GM12878 (cell line): ENCODE measurements around the gene ACTR1A. TPM values are rescaled to one million over a fixed set of nuclear protein-coding genes. Genes with fewer than 3 reads are reported as not detected.

ENCODE experiments used
- ATF3 ChIP-seq: IDR thresholded peaks from 2 replicates; pipeline ENCODE4 v1.6.1; 2011; ENCODE audit warnings: low read depth, mild to moderate bottlenecking, low read length, moderate library complexity, borderline replicate concordance; ENCODE audit errors: extremely low read depth
- ATF7 ChIP-seq: fragments of 450-650 bp; IDR thresholded peaks from 2 replicates; pipeline ENCODE4 v1.6.1; 2016; ENCODE audit warnings: low read depth, mild to moderate bottlenecking
- BCL11A ChIP-seq: IDR thresholded peaks from 2 replicates; pipeline ENCODE4 v1.6.1; 2011; ENCODE audit warnings: low read depth, low read length
- BCLAF1 ChIP-seq: fragments of 450-650 bp; IDR thresholded peaks from 2 replicates; pipeline ENCODE4 v1.6.1; 2017; ENCODE audit warnings: antibody characterized with exemption, mild to moderate bottlenecking, moderate library complexity
- EED ChIP-seq: sonication (generic); IDR thresholded peaks from 2 replicates; pipeline ENCODE4 v1.6.1; 2016; ENCODE audit warnings: antibody characterized with exemption, low read depth
- ESRRA ChIP-seq: IDR thresholded peaks from 2 replicates; pipeline ENCODE4 v1.6.1; 2012; ENCODE audit warnings: mild to moderate bottlenecking, low read length, improper control_type of control experiment
- ETV6 ChIP-seq, 2 experiments: fragments of 450-650 bp in 1 of 2; IDR thresholded peaks in 1 of 2; conservative IDR thresholded peaks in 1 of 2; 2 replicates each; pipeline ENCODE4 v1.6.1; 2014; ENCODE audit warnings: antibody characterized with exemption in 1 of 2, borderline replicate concordance in 1 of 2, low read depth in 1 of 2, mild to moderate bottlenecking in 1 of 2, moderate library complexity in 1 of 2
- HDGF ChIP-seq: fragments of 450-650 bp; IDR thresholded peaks from 2 replicates; pipeline ENCODE4 v1.6.1; 2016; ENCODE audit warnings: antibody characterized with exemption
- IKZF1 ChIP-seq: fragments of 450-650 bp; conservative IDR thresholded peaks from 2 replicates; pipeline ENCODE4 v1.6.1; 2017; ENCODE audit warnings: antibody characterized with exemption, mild to moderate bottlenecking
- MXI1 ChIP-seq: fragments of 150-350 bp; IDR thresholded peaks from 2 replicates; pipeline ENCODE4 v1.6.1; 2011; ENCODE audit warnings: low read depth, mild to moderate bottlenecking, inconsistent platforms, low read length, improper control_type of control experiment
- MYC ChIP-seq: IDR thresholded peaks from 2 replicates; pipeline ENCODE4 v1.6.1; 2011; ENCODE audit warnings: mild to moderate bottlenecking, low read length, moderate library complexity, inconsistent platforms; ENCODE audit not compliant: insufficient read depth, insufficient replicate concordance, insufficient read length, severe bottlenecking
- NBN ChIP-seq: fragments of 450-650 bp; IDR thresholded peaks from 2 replicates; pipeline ENCODE4 v1.6.1; 2016
- NFXL1 ChIP-seq: fragments of 450-650 bp; IDR thresholded peaks from 2 replicates; pipeline ENCODE4 v1.6.1; 2017; ENCODE audit warnings: antibody characterized with exemption, mild to moderate bottlenecking, borderline replicate concordance
- NR2C1 ChIP-seq: fragments of 450-650 bp; IDR thresholded peaks from 2 replicates; pipeline ENCODE4 v1.6.1; 2017; ENCODE audit warnings: antibody characterized with exemption, mild to moderate bottlenecking, moderate library complexity
- PAX8 ChIP-seq: fragments of 450-650 bp; IDR thresholded peaks from 2 replicates; pipeline ENCODE4 v1.6.1; 2017; ENCODE audit warnings: mild to moderate bottlenecking, moderate library complexity
- POLR2A ChIP-seq: IDR thresholded peaks from 2 replicates; pipeline ENCODE4 v1.6.1; 2011; ENCODE audit warnings: low read depth, mild to moderate bottlenecking, low read length
- SIN3A ChIP-seq: IDR thresholded peaks from 2 replicates; pipeline ENCODE4 v1.6.1; 2012; ENCODE audit warnings: low read depth, low read length, improper control_type of control experiment
- SPI1 ChIP-seq: IDR thresholded peaks from 2 replicates; pipeline ENCODE4 v1.6.1; 2011; ENCODE audit warnings: low read depth, mild to moderate bottlenecking, low read length, moderate library complexity, borderline replicate concordance; ENCODE audit not compliant: insufficient read depth
- TCF3 ChIP-seq: IDR thresholded peaks from 2 replicates; pipeline ENCODE4 v1.6.1; 2012; ENCODE audit warnings: low read depth, mild to moderate bottlenecking, low read length, borderline replicate concordance; ENCODE audit not compliant: insufficient read depth
- USF1 ChIP-seq: IDR thresholded peaks from 2 replicates; pipeline ENCODE4 v1.6.1; 2011; ENCODE audit warnings: borderline replicate concordance, low read depth, mild to moderate bottlenecking, moderate library complexity, mixed read lengths, low read length; ENCODE audit not compliant: insufficient read depth; ENCODE audit errors: extremely low read length
- ZBTB4 ChIP-seq: fragments of 450-650 bp; formaldehyde crosslinking; IDR thresholded peaks from 2 replicates; pipeline ENCODE4 v1.4.0; 2022; ENCODE audit warnings: mild to moderate bottlenecking, moderate library complexity
- ZNF274 ChIP-seq: IDR thresholded peaks from one replicate; pipeline ENCODE4 v1.8.0; 2011; ENCODE audit not compliant: insufficient read length, insufficient read depth
- ZNF384 ChIP-seq: IDR thresholded peaks from 2 replicates; pipeline ENCODE4 v1.6.1; 2012; ENCODE audit warnings: low read depth, mild to moderate bottlenecking, low read length, improper control_type of control experiment, borderline replicate concordance
- polyA plus RNA-seq, 11 experiments: library from polyadenylated mRNA; depleted of rRNA in 4 of 11; unstranded in 6 of 11; stranded (reverse) in 5 of 11; fragments of >200 nt; fragmentation: Nextera tagmentation in 4 of 11; fragmentation: Illumina TruSeq in 1 of 11; extraction: Ambion mirVana in 4 of 11; extraction: Trizol in 1 of 11; gene quantifications; 1 replicate in 1 of 11; 2 replicates in 10 of 11; pipeline versions ENCODE4 v1.2.1 to v1.2.3, GENCODE V29; 2011 to 2016; ENCODE audit warnings: inconsistent platforms in 2 of 11, missing spikeins in 2 of 11, low read depth in 1 of 11
- total RNA-seq, 4 experiments: library from RNA; depleted of rRNA in 3 of 4; stranded (reverse); fragments of >200 nt in 3 of 4; fragmentation: Illumina TruSeq in 1 of 4; extraction: Trizol in 1 of 4; gene quantifications; 2 replicates each; pipeline versions ENCODE4 v1.2.1 to v1.2.3, GENCODE V29; 2013 to 2021

Gene ACTR1A
- total and polyA plus RNA-seq, 10 of the 15 experiments (the other 5 are each of a cell fraction or from before 2014, with no cell fraction given): 43.0 to 110 (median 78.9) TPM

DNA sequence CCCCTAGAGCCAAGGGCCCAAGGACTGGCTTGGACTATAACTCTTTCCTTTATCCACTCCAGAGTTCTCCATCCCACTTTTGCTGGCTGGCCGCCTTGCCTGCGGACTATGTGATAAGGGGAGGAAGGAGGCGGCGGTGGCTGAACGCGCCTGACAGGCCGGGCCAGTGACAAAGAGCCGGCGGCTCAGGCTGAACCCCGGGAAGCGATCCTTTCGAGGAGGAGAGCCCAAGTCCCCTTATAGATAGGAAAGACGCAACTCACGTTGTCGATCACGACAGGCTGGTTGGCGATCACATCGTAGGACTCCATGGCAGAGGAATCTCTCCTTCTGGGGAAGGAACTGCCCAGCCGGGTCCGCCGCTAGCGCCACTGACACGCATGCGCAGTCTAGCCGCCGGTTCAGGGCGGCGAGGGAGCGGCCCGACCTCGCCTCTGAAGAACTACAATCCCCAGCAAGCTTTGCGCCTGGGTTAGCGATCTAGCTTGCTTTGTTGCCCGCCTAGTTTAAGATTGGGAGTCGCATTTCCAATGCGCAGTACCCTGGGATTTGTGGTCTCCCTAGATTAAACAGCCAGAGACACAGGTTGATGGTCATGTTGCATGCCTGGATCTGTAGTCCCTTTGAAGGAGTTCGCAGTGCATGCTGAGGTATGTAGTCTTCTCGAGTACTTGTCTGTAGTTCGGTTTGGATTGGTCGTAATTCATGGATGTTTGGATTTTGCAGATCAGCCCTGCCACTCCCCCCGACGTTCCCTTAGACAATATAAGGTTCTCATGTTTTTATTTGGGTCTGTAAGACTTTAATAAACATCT, at the start of gene ACTR1A (continued):
- no peak; the same call in 1 of the 2 replicates for TF ChIP-seq EED
- no peak for TF ChIP-seq BCL11A
- peak; percentile 67; the same call in 1 of the 2 replicates for TF ChIP-seq POLR2A
- TF ChIP-seq NBN: peak; percentile 56; the same call in 1 of the 2 replicates
- TF ChIP-seq ETV6 (conservative IDR thresholded peaks at IDR 0.05 in 1 of 2, IDR thresholded peaks at IDR 0.05 in 1 of 2; ENCODE audit: borderline replicate concordance in 1 of 2, low read depth in 1 of 2): no peak
- no peak for TF ChIP-seq ESRRA
- TF ChIP-seq NFXL1: no peak
- peak; percentile 82 for TF ChIP-seq NR2C1
- TF ChIP-seq SPI1: peak; percentile 47; the same call in 1 of the 2 replicates
- no peak for TF ChIP-seq MYC
- peak; percentile 98 for TF ChIP-seq IKZF1
- TF ChIP-seq ZNF384: no peak
- TF ChIP-seq USF1: no peak
- no peak for TF ChIP-seq BCLAF1
- TF ChIP-seq PAX8: no peak
- TF ChIP-seq SIN3A: no peak; the same call in none of the 2 replicates
- no peak for TF ChIP-seq ATF7
- TF ChIP-seq ZBTB4 (CRISPR knock-in tag): no peak
- no peak for TF ChIP-seq ZNF274
- peak; percentile 5; the same call in 1 of the 2 replicates for TF ChIP-seq ATF3
- TF ChIP-seq HDGF: no peak
- TF ChIP-seq MXI1: 0 out of 2 replicates have a peak, but pooled peaks have one; percentile 5
- TF ChIP-seq TCF3: no peak
